Stomach (tissue), 4 donors: ENCODE measurements around the gene MYL11.

Source experiments
- POLR2A ChIP-seq, 4 donors: fragments of 450-650 bp; IDR thresholded peaks; one replicate each; pipeline ENCODE4 v1.6.1; 2016; ENCODE audit warnings: antibody characterized with exemption in 4 of 4, control low read depth in 2 of 4, mild to moderate bottlenecking in 1 of 4, moderate library complexity in 1 of 4
- TF ChIP-seq, protein P1 (sequence below), 7 experiments: fragments of 450-650 bp in 4 of 7; fragments of 200-600 bp in 3 of 7; sonication (generic) in 3 of 7; IDR thresholded peaks; one replicate each; pipeline ENCODE4 v1.5.1; 2016 to 2019; ENCODE audit warnings: antibody characterized with exemption in 7 of 7, control low read depth in 2 of 7, mild to moderate bottlenecking in 1 of 7

DNA sequence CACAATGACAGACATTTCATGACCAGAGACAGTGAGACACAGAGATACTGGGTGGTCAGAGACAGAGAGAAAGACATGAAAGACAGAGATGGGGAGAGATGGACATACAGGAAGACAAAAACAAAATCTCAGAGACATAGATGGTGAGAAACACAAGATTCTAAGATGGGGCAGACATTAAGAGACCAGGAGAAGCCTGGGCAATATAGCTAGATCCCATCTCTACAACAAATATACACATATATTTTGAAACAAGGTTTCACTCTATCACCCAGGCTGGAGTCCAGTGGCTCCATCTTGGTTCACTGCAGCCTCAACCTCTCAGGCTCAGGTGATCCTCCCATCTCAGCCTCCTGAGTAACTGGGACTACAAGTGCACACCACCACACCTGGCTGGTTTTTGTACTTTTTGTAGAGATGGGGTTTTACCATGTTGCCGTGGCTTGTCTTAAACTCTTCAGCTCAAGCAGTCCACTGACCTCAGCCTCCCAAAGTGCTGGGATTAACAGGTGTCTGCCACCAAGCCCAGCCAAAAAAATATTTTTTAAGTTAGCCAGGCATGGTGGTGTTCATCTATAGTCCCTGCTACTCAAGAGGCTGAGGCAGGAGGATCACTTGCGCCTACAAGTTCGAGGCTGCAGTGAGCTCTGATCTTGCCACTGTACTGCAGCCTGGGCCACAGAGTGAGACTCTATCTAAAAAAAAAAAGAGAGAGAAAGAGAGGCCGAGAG, 5.6 kb downstream of the MYL11 start:
- TF ChIP-seq, protein P1, sequence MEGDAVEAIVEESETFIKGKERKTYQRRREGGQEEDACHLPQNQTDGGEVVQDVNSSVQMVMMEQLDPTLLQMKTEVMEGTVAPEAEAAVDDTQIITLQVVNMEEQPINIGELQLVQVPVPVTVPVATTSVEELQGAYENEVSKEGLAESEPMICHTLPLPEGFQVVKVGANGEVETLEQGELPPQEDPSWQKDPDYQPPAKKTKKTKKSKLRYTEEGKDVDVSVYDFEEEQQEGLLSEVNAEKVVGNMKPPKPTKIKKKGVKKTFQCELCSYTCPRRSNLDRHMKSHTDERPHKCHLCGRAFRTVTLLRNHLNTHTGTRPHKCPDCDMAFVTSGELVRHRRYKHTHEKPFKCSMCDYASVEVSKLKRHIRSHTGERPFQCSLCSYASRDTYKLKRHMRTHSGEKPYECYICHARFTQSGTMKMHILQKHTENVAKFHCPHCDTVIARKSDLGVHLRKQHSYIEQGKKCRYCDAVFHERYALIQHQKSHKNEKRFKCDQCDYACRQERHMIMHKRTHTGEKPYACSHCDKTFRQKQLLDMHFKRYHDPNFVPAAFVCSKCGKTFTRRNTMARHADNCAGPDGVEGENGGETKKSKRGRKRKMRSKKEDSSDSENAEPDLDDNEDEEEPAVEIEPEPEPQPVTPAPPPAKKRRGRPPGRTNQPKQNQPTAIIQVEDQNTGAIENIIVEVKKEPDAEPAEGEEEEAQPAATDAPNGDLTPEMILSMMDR (IDR thresholded peaks at IDR 0.05): no peak
- no peak for TF ChIP-seq POLR2A (IDR thresholded peaks at IDR 0.05)
